ENCODE measurements around the gene C1QTNF6. TPM values are rescaled to one million over a fixed set of nuclear protein-coding genes. Genes with fewer than 3 reads are reported as not detected.
"Not testable (repeated sequence)": the region's sequence is repeated elsewhere in the genome, so short reads cannot be mapped to it uniquely, and the experiment has no call there.

Gene C1QTNF6
- total RNA-seq, 1 experiment from 2014 or later = 25.0 TPM

DNA sequence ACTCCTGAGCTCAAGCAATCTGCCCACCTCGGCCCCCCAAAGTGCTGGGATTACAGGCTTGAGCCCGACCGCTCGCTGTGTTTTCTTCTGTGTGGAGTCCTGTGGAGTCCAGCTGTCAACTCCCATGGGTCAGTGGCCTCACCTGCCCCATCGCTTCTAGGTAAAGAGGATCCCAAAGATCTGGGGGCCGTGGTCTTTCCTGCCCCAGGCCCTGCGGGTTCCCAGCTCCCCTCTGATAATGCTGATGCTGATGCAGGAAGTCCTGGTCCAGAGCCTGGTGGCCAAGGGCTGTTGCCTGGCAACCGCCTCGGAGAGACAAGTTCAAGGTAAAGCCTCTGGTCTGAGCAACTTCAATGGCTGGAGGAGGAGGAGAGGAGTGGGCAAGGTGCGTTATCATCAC lies 14.7 kb upstream of the C1QTNF6 start:
- intact Hi-C loops (cut with micrococcal nuclease; ENCODE audit: unreplicated experiment) = no loop called here
- H3K4me3 ChIP-seq (ENCODE audit: low read depth in 2 of 2, low read length in 2 of 2) = no peak overlapping the region
- BruUV-seq (replicated peaks) = no TSS peak
- in situ Hi-C loops (cut with HindIII; ENCODE audit: low pct_unique_long_range_greater_than_20kb, low sequenced_read_pairs) = no loop called here
- no peaks in the 10 kb centered on the region for H3K27me3 ChIP-seq (ENCODE audit: control insufficient read depth, insufficient read depth, low read length)
- H3K27ac ChIP-seq (ENCODE audit: low read length) = no peak overlapping the region
- no peak for TF ChIP-seq TCF7L2 (IDR thresholded peaks at IDR 0.05; ENCODE audit: low read depth, low read length)
- TF ChIP-seq SIN3A (IDR thresholded peaks at IDR 0.05; ENCODE audit: borderline replicate concordance, insufficient read depth, low read depth, low read length) = no peak
- TF ChIP-seq CTCF (IDR thresholded peaks at IDR 0.05) = no peak
- no peak for TF ChIP-seq POLR2AphosphoS5 (IDR thresholded peaks at IDR 0.05; ENCODE audit: low read depth, low read length)
- TF ChIP-seq, protein P1, sequence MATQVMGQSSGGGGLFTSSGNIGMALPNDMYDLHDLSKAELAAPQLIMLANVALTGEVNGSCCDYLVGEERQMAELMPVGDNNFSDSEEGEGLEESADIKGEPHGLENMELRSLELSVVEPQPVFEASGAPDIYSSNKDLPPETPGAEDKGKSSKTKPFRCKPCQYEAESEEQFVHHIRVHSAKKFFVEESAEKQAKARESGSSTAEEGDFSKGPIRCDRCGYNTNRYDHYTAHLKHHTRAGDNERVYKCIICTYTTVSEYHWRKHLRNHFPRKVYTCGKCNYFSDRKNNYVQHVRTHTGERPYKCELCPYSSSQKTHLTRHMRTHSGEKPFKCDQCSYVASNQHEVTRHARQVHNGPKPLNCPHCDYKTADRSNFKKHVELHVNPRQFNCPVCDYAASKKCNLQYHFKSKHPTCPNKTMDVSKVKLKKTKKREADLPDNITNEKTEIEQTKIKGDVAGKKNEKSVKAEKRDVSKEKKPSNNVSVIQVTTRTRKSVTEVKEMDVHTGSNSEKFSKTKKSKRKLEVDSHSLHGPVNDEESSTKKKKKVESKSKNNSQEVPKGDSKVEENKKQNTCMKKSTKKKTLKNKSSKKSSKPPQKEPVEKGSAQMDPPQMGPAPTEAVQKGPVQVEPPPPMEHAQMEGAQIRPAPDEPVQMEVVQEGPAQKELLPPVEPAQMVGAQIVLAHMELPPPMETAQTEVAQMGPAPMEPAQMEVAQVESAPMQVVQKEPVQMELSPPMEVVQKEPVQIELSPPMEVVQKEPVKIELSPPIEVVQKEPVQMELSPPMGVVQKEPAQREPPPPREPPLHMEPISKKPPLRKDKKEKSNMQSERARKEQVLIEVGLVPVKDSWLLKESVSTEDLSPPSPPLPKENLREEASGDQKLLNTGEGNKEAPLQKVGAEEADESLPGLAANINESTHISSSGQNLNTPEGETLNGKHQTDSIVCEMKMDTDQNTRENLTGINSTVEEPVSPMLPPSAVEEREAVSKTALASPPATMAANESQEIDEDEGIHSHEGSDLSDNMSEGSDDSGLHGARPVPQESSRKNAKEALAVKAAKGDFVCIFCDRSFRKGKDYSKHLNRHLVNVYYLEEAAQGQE (IDR thresholded peaks at IDR 0.05; ENCODE audit: insufficient read depth in 1 of 2, low read depth in 2 of 2, low read length in 1 of 2) = no peak
- no peaks in the 10 kb centered on the region for H3K9me3 ChIP-seq (ENCODE audit: control insufficient read depth, insufficient read depth, low read depth, low read length)
- ATAC-seq (no peak), DNase-seq (ENCODE audit: low read depth, low spot score) (no peak)
- H3K36me3 ChIP-seq (ENCODE audit: control insufficient read depth, insufficient read depth, low read length) = no peaks in the 10 kb centered on the region
- H3K4me1 ChIP-seq (ENCODE audit: control insufficient read depth, insufficient read depth, low read length) = peaks cover 13% of the 10 kb centered on the region
- POLR2A ChIA-PET = no interaction called here
- CTCF ChIA-PET = no interaction called here

- H3K36me3 ChIP-seq (ENCODE audit: control insufficient read depth, insufficient read depth, low read length) = no peaks in the 10 kb centered on the region
- ATAC-seq = no peak
- no peaks in the 10 kb centered on the region for H3K27me3 ChIP-seq (ENCODE audit: control insufficient read depth, insufficient read depth, low read length)
- BruUV-seq (replicated peaks) = no TSS peak
- CTCF ChIA-PET = no interaction called here
- no peak for TF ChIP-seq POLR2AphosphoS5 (IDR thresholded peaks at IDR 0.05; ENCODE audit: low read depth, low read length)
- no peak for TF ChIP-seq CTCF (IDR thresholded peaks at IDR 0.05)
- TF ChIP-seq, protein P1 (IDR thresholded peaks at IDR 0.05; ENCODE audit: insufficient read depth in 1 of 2, low read depth in 2 of 2, low read length in 1 of 2) = no peak
- no peak for TF ChIP-seq SIN3A (IDR thresholded peaks at IDR 0.05; ENCODE audit: borderline replicate concordance, insufficient read depth, low read depth, low read length)
- TF ChIP-seq TCF7L2 (IDR thresholded peaks at IDR 0.05; ENCODE audit: low read depth, low read length) = no peak
- intact Hi-C loops (cut with micrococcal nuclease; ENCODE audit: unreplicated experiment) (no loop called here), in situ Hi-C loops (cut with HindIII; ENCODE audit: low pct_unique_long_range_greater_than_20kb, low sequenced_read_pairs) (no loop called here)
- no peak for DNase-seq (ENCODE audit: low read depth, low spot score)
- no peak overlapping the region for H3K27ac ChIP-seq (ENCODE audit: low read length)
- peaks cover 19% of the 10 kb centered on the region for H3K4me1 ChIP-seq (ENCODE audit: control insufficient read depth, insufficient read depth, low read length)
- H3K4me3 ChIP-seq (ENCODE audit: low read depth in 2 of 2, low read length in 2 of 2) = no peak overlapping the region
- POLR2A ChIA-PET = no interaction called here
- H3K9me3 ChIP-seq (ENCODE audit: control insufficient read depth, insufficient read depth, low read depth, low read length) = no peaks in the 10 kb centered on the region
Observed at GRCh38 chr22:37202001-37202555, 14.0 kb upstream of the C1QTNF6 start.

GRCh38 chr22:37201443-37201820 lies 13.4 kb upstream of the C1QTNF6 start:
- in situ Hi-C loops (cut with HindIII; ENCODE audit: low pct_unique_long_range_greater_than_20kb, low sequenced_read_pairs); intact Hi-C loops (cut with micrococcal nuclease; ENCODE audit: unreplicated experiment); H3K4me3 ChIP-seq (ENCODE audit: low read depth in 2 of 2, low read length in 2 of 2); DNase-seq (ENCODE audit: low read depth, low spot score); H3K36me3 ChIP-seq (ENCODE audit: control insufficient read depth, insufficient read depth, low read length); H3K27ac ChIP-seq (ENCODE audit: low read length); CTCF ChIA-PET; H3K27me3 ChIP-seq (ENCODE audit: control insufficient read depth, insufficient read depth, low read length); BruUV-seq (replicated peaks); H3K9me3 ChIP-seq (ENCODE audit: control insufficient read depth, insufficient read depth, low read depth, low read length); ATAC-seq: not testable (repeated sequence)
- H3K4me1 ChIP-seq (ENCODE audit: control insufficient read depth, insufficient read depth, low read length) = peaks cover 25% of the 10 kb centered on the region
- POLR2A ChIA-PET = interaction anchor here (0.6 kb wide), 1 partner anchor 186 kb away, joined by 15 read pairs; no protein-coding TSS in a partner anchor

Data from Panc1 (cell line).